HG03097 (cell line): ENCODE results near the gene MOAP1.
"Not testable (repeated sequence)": the region's sequence is repeated elsewhere in the genome, so short reads cannot be mapped to it uniquely, and the experiment has no call there.

Experiments used
- ATAC-seq: cut with Tn5 transposase; IDR thresholded peaks from one replicate; pipeline ENCODE4 v1.9.1; 2021; ENCODE audit not compliant: unreplicated experiment, low FRiP score

Gene MOAP1

DNA sequence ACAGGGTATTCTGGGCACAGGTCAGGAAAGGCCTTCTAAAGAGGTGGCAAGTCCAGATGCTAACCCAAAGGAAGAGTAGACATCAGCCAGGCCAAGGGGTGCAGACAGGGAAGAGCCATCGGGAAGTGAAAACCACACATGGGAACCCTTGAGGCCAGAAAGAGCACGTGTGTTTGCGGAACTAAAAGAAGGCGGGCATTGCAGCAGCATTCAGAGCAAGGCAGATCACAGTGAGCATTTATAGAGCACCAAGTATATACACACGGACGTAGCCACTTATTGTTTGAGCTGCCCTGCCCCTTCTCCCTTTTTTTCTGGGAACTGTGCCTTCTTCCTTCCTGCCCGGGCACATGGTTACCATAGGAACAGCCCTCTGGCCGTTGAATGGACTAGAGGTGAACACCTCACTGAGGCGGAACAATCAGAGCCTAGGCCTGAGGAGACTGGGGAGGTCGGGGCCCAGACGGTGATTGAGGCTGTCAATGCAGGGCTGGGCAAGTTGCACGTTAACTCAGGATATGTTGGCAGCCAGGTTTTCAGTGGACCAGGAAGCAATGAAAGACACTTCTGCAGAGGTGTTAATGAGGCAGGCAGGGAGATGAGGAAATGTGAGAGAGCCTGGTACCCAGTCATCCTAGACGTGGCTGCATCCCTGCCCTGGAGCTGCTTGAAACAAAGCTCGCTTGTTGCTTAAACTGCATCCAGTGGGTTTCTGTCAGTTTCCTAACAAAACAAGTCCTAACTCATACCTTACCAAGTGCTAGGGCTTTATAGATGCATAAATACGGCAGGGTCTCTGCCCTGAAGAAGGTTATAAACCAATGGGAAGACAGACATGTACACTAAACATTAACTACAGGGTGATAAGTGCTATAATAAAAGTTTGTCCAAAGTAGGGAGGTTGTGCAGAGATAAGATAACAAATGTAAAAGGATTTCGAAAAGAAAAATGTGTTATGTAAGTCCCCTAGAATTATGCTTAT is 34.2 kb downstream of the MOAP1 start:
- no peak for ATAC-seq

DNA sequence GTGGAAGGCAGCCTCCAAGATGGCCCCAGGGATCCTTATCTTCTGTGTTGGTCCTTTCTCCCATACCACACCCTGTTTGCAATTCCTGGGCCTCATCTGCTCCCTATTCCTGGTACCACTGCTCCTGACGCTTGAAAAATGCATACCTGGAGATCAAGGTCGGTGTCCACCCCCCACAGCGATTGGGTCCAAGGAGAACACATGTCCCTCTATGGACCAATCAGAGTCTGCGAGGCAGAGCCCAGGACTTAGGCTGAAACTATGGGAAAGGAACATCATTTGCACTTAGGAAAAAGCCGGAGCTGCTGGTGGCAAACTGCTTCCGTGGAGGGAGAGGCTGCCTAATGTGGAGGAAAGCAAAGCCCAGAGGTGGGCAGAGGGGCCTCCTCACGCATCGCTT is 35.7 kb downstream of the MOAP1 start:
- no peak for ATAC-seq

DNA sequence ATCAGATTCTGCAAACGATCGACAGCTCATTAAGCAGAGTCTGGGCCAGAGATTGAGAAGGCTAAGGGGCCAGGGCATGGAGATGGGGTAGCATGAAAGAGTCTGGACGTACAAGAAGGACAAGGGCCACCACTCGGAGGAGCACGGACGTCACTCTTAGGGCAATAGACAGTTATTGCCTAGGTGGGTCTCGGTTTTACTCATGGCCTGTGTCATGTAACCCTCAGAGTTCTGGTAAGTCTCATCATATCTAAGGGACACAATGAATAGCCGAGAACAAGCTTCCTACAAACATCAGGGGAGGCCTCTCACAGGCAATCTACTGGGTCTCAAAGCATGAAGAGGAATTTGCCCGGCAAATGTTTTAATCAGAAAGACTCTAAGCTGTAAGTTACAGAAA is 38.6 kb downstream of the MOAP1 start:
- no peak for ATAC-seq

DNA sequence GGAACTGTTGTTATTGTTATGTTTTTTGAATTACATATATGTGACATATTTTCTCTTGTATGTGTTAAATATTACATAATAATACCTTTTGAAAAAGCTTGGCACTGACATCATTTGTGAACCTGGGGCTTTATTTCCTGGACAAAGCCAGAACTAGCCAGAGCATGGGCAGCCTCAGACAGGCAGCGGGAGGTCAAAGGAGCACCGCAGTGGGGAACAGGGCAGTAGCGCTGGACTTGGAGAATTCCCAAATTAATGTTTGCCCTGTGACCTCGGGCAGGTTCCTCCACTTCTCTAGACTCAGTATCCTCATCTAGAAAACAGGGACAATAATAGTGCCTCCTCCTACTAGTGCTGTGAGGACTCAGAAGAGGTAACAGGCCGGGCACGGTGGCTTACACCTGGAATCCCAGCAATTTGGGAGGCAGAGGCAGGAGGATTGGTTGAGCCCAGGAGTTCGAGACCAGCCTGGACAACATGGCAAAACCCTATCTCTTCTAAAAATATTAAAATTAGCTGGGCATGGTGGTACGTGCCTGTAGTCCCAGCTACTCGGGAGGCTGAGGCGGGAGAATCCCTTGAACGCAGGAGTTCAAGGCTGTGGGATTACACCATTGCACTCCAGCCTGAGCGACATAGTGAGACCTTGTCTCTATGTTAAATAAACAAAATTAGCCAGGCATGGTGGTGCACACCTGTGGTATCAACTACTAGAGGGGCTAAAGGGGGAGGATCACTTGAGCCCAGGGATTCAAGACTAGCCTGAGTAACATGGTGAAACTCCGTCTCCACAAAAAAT is 41.6 kb downstream of the MOAP1 start:
- ATAC-seq, result no peak

DNA sequence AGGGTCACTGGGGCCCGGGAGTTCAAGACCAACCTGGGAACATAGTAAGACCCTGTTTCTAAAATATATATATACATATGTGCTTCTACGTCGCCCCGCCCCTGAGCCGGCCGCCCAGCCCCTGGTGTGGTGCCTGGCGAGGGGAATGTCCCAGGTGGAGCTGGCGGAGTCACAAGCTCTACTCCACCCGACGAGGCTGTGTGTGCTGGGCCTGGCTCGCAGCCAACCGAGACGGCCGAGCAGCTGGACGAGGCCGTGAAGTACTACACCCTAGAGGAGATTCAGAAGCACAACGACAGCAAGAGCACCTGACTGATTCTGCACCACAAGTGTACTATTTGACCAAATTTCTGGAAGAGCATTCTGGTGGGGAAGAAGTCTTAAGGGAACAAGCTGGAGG is 46.8 kb downstream of the MOAP1 start:
- no peak for ATAC-seq

DNA sequence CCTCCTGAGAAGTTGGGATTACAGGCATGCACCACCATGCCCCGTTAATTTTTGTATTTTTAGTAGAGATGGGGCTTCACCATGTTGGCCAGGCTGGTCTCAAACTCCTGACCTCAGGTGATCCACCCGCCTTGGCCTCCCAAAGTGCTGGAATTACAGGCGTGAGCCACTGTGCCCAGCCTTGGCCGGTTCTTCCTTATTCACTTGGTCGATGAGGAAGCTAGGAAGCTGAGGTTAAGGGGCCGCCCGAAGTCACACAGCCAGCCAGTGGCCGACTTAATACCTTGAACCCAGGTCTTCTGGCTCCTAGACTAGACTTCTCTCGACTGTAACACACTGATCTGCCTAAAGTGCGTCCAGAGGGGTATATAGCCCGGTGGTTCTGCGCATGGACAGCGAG is 48.2 kb downstream of the MOAP1 start:
- not testable (repeated sequence) for ATAC-seq

DNA sequence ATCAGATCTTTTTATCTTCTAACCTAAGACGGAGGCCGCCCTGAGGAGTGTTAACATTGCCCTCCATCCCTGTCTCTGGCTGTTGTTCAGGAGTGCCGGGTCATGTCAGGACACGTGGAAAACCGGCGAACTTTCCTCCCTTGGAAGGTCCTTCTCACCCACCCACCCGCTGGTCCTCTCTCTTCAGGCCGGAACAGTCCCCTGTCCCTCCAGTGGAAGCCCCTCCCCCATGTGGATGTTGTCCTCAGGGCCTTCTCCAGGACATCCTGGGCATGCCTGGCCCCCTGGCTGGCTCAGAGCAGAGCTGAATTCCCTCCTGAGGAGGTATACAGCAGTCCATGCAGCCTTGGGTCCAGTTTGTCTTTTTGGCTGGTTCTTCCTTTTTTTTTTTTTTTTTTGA is 48.7 kb downstream of the MOAP1 start:
- no peak for ATAC-seq

DNA sequence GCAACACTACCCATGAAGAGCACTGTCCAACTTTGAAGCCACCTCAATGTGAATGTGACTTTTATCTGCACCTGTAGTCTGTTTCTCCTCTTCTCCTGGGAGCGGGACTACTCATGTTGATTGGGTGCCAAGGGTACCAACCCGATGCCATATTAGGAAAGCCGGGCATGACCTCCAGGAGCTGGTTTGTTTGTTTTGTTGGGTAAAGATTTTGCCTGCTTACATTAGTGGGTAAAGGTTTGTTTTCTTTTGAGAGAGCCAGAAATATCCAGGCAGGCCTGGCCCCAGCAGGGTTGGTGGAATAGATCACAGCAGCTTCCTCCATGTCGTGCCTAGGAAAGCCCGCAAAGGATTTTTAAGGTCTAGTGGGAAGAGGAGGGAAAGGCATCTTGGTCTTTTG is 49.3 kb downstream of the MOAP1 start:
- ATAC-seq, result no peak

DNA sequence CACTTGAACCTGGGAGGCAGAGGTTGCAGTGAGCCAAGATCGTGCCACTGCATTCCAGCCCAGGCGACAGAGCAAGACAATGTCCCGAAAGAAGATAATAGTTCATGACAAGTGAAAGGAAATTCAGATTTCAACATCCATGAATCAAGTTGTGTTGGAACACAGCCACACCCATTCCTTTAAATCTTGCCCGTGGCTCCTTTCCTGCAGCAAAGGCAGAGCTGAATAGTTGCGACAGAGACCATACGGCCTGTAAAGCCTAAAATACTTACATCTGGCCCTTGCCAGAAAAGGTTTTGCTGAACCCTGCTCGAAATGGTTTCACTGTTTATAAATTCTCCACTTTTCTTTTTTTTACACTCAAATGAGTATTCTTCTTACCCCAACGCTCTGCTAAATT is 51.2 kb downstream of the MOAP1 start:
- no peak for ATAC-seq

DNA sequence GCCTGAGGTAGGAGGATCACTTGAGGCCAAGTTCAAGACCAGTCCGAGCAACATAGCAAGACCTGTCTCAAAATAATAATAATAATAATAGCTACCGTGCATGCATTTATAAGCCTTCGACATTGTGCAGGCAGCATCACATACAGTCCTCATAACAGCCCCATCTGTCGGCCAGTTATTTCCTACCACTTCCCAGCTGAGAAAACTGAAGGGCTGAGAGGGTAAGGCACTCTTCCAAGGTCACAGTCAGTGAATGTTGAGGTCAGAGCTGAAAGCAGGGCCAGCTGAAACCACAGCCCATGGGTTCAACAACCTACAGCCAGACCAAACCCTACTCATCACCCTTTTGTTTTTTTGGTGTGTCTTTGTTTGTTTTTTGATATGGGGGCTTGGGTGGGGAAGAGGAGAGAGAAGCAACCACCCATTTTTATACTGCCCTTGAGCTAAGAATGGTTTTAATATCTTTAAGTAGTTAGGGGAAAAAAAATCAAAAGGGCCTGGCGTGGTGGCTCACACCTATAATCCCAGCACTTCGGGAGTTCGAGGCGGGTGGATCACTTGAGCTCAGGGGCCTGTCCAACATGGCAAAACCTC is 52.1 kb downstream of the MOAP1 start:
- no peak for ATAC-seq
